Hippocampal formation (tissue), 2 donors: ENCODE results near the gene APOO.
"Not testable (repeated sequence)": the region's sequence is repeated elsewhere in the genome, so short reads cannot be mapped to it uniquely, and the experiment has no call there.

Experiments used
- DNase-seq, 2 donors: peaks; one replicate each; lab custom pipeline; 2025; lab: John Stamatoyannopoulos, UW

The APOO gene

GRCh38 chrX:23859238-23859637 lies 48.5 kb downstream of the APOO start:
- DNase-seq: not testable (repeated sequence)

DNA sequence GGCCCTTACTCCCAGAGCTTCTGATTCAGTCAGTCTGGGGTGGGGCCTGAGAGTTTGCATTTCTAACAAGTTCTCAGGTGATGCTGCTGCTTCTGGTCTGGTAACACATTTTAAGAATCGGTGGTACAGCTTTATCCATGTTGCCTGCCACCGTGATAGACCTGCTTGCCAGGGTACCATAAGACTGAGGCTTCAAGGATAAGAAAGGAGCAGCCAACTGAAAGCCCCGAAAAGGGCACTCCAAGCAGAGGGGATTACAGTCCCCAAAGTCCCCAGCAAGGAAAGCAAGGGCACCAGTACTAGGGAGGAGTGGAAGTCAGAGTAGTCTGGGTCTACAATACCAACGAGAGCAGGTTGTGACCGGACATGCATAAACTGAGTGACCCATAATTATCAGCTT lies 49.8 kb downstream of the APOO start:
- DNase-seq: no peak

- DNase-seq: no peak
These were observed 50.4 kb downstream of the APOO start for GRCh38 chrX:23857363-23857762.

DNA sequence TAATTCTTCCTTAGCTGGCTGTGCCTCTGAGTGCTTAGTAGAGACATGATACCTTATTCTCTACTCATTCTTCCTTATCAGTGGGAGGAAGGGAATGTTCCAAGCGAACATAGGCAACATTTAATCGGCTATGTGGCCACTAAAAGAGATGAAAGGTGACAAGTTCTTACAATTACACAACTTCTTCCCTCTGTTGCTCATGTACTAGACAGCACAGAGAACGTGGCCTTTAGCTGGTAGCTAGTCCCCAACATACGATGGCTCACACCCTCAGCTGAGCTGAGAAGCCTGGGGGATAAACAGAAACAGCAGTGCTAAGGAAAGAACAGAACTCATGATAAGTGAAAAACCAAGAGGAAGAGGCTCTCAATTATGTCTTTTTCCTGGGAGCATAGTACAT lies 52.2 kb downstream of the APOO start:
- DNase-seq: no peak

- no peak for DNase-seq
These were observed 52.8 kb downstream of the APOO start for GRCh38 chrX:23854945-23855344.

GRCh38 chrX:23854122-23854521 lies 53.6 kb downstream of the APOO start:
- DNase-seq: no peak

DNA sequence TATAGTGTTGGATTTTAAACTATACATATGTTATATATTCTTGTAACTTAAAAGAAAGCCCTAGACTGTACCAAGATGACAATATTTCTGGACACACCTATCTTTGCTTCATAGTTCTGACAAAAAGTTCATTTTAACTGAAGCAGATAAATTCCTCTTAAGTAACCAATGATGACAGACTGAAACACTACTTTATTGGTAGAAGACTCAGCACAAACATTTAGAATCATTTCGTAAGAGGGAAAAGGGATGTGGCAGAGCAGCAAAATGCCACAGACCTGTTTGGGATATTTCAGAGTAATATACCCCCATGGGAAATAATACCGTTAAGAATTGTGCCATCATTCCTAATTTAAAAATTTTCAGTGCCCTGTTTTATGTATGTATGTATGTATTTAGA lies 56.2 kb downstream of the APOO start:
- no peak for DNase-seq

- no peak for DNase-seq
These were observed 58.5 kb downstream of the APOO start for GRCh38 chrX:23849241-23849640.

GRCh38 chrX:23845351-23845817 lies 62.4 kb downstream of the APOO start:
- DNase-seq: no peak

DNA sequence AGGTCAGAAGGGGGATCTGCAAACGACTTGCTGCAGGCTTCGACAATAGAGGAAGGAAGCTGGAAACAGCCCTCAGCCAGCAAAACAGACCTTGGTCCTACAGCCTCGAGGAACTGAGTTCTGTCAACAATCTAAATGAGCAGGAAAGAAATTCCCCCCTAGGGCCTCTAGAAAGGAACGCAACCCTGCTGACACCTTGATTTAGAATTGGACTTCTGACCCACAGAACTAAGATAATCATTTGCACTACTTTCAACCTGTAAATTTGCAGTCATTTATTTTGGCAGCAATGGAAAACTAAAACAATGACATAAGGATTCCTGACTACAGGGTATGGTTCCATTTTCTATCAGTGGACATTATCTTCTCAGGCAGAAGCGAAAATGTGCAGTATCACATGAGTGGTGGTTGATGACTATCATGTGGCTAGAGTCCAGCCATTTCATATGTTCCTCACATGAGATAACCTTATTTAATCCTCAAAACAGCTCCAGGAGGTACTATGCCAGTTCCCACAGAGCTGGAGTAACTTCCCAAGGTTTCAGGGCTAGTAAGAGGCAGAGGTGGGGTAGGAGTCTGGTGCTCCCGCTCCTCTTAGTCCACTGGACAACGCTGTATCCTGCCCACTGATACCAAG lies 63.1 kb downstream of the APOO start:
- no peak for DNase-seq

DNA sequence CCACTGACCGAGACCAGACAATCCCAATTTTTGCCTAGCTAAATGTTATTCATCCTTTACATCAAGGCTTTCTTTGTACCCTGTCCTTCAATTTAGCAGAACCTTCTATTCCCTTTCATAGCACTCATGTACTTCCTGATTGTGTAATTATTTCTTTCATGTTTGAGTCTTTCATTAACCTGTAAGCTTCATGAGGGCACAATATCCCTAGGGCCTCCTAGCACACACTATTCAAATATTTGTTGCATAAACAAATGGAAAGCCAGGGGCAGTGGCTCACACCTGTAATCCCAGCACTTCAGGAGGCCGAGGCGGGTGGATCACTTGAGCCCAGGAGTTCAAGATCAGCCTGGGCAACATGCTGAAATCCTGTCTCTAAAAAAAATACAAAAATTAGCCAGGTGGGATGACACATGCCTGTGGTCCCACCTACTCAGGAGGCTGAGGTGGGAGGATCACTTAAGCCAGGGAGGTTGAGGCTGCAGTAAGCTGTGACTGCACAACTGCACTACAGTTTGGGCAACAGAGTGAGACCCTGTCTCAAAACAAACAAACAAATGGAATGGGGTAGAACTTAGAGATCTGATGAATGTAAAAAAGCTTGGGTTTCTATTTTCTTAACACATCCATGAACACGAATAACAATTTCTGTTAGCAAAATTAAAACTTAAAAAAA lies 65.8 kb downstream of the APOO start:
- DNase-seq: no peak

DNA sequence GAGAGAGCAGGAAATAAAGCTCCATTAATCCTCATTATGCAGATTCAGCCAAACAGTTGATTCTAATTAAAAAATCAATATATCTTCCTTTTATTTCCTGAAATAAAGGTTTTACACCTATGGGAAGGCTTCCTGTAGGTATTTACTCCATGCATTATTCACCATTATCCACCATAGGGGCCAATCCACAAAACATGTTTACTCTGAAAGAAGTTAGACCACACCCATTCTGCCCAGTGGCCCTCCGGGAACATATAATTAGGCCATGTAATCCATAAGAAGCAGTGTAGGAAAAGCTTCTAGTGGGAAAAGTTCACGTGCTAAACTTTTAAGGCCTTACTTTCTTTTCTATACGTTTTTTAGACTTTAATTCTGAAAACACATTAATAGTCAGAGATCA lies 67.1 kb downstream of the APOO start:
- DNase-seq: no peak

- DNase-seq: no peak
These were observed 68.8 kb downstream of the APOO start for GRCh38 chrX:23838953-23839352.

DNA sequence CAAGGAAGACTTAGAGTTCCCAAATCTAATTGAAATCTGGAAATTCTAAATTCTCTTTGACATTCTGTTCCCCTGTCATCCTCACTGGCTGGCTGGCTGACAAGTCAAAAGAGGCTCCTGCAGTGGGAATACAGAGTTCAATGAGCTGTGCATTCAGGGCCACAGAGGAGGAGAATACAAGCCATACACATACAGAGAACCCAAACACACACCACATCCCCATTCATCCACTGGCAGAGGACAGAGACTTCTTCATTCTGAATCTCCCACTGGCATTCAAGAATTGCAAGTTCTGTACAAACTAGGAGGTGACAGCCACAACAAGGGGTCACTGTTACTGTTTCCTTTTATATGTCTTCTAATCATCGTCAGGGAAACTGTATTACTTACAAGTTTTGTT lies 75.0 kb downstream of the APOO start:
- DNase-seq: no peak

DNA sequence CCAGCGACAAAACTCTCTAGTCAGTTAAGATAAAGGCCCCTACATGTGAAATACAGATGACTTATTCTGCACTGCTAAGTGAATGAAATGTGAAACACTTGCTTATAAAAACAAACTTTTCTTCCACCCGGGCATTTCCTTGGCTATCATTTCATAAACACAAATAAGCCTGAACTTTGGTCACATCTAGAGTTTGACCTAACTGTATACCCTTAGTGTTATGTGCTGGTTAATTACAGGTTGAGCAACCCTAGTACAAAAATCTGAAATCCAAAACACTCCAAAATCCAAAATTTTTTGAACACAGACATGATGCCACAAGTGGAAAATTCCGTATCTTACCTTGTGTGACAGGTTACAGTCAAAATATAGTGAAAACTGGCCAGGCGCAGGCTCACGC lies 78.9 kb downstream of the APOO start:
- no peak for DNase-seq

- DNase-seq: no peak
These were observed 81.1 kb downstream of the APOO start for GRCh38 chrX:23826653-23827052.

GRCh38 chrX:23826216-23826615 lies 81.5 kb downstream of the APOO start:
- DNase-seq: no peak

GRCh38 chrX:23825675-23826074 lies 82.1 kb downstream of the APOO start:
- no peak for DNase-seq

- DNase-seq: no peak
These were observed 84.9 kb downstream of the APOO start for GRCh38 chrX:23822841-23823240.

GRCh38 chrX:23822397-23822796 lies 85.3 kb downstream of the APOO start:
- DNase-seq: peak in 1 of 2 donors; percentile 63

DNA sequence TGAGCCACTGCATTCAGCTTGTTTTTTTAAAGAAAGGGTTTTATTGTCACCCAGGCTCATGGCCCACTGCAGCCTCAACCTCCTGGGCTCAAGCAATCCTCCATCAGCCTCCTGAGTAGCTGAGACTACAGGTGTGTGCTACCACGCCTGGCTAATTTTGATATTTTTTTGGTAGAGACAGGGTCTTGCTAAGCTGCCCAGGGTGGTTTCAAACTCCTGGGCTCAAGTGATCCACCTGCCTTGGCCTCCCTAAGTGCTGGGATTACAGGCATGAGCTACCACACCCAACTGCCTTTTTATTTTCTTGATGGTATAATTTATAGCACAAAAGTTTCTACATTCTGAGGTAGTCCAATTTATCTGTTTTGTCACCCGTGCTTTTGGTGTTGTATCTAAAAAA lies 85.9 kb downstream of the APOO start:
- DNase-seq: no peak

DNA sequence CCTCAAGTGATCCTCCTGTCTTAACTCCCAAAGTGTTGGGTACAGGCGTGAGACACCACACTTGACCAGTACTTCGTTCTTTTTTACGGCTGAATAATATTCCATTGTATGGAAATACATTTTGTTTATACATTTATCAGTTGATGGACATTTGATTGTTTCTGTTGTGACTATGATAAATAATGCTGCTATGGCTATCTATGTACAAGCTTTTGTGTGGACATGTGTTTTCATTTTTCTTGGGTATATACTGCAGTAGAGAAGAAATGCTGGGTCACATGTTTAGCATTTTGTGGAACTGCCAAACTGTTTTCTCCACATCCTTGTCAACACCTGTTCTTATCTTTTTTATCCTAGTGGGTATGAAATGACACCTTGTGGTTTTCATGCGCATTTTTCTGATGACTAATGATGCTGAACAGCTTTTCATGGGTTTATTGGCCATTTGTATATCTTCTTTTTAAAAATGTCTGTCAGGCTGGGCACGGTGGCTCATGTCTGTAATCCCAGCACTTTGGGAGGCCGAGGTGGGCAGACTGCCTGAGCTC lies 87.4 kb downstream of the APOO start:
- DNase-seq: no peak

GRCh38 chrX:23819385-23820234 lies 88.1 kb downstream of the APOO start:
- no peak for DNase-seq
